HepG2 (cell line): ENCODE results near the gene SRRM1. TPM values are rescaled to one million over a fixed set of nuclear protein-coding genes. Genes with fewer than 3 reads are reported as not detected.
A peak's percentile ranks its signal among the peaks of the same experiment; 100 is the strongest.

Experiments used
- ARNTL ChIP-seq: sonication (generic); formaldehyde crosslinking; IDR thresholded peaks from 2 replicates; pipeline ENCODE4 v1.4.0; 2020; ENCODE audit warnings: mild to moderate bottlenecking, missing genetic modification reagents
- ASH2L ChIP-seq: fragments of 300-600, 200-600 bp; sonication (generic); IDR thresholded peaks from 2 replicates; pipeline ENCODE4 v1.7.0; 2017; ENCODE audit warnings: low read depth, mild to moderate bottlenecking, moderate library complexity, mixed read lengths, low read length; ENCODE audit not compliant: insufficient read length
- FOXC1 ChIP-seq: sonication (generic); formaldehyde crosslinking; IDR thresholded peaks from 2 replicates; pipeline ENCODE4 v1.8.0; 2022; ENCODE audit warnings: mild to moderate bottlenecking, missing genetic modification reagents, borderline replicate concordance
- HMGXB4 ChIP-seq, 2 experiments: sonication (generic) in 1 of 2; formaldehyde crosslinking in 1 of 2; IDR thresholded peaks; 2 replicates each; pipeline versions ENCODE4 v1.4.0 to v1.6.1; 2018 to 2020; ENCODE audit warnings: missing genetic modification reagents in 2 of 2, borderline replicate concordance in 1 of 2, low read depth in 1 of 2, mild to moderate bottlenecking in 1 of 2, missing biosample characterization in 1 of 2
- IRF2 ChIP-seq: IDR thresholded peaks from 2 replicates; pipeline ENCODE4 v1.6.1; 2018; ENCODE audit warnings: missing genetic modification reagents, missing compliant biosample characterization
- KDM5A ChIP-seq: fragments of 200-600 bp; sonication (generic); IDR thresholded peaks from 2 replicates; pipeline ENCODE4 v1.7.0; 2018; ENCODE audit warnings: antibody characterized with exemption, mild to moderate bottlenecking, low read length, borderline replicate concordance
- MYC ChIP-seq: sonication (generic); formaldehyde crosslinking; IDR thresholded peaks from 2 replicates; pipeline ENCODE4 v1.9.0; 2021; ENCODE audit warnings: missing genetic modification reagents, borderline replicate concordance
- NFKB2 ChIP-seq: sonication (generic); formaldehyde crosslinking; IDR thresholded peaks from 2 replicates; pipeline ENCODE4 v1.4.0; 2020; ENCODE audit warnings: missing genetic modification reagents, borderline replicate concordance
- RAD21 ChIP-seq: fragments of 450-650 bp; formaldehyde crosslinking; IDR thresholded peaks from 2 replicates; pipeline ENCODE4 v1.5.0; 2020; ENCODE audit warnings: mild to moderate bottlenecking
- RXRB ChIP-seq: IDR thresholded peaks from 2 replicates; pipeline ENCODE4 v1.6.1; 2016; ENCODE audit warnings: borderline replicate concordance, missing genetic modification reagents, missing compliant biosample characterization
- SALL1 ChIP-seq: sonication (generic); formaldehyde crosslinking; IDR thresholded peaks from 2 replicates; pipeline ENCODE4 v1.8.0; 2022; ENCODE audit warnings: mild to moderate bottlenecking, missing genetic modification reagents
- SALL2 ChIP-seq: sonication (generic); formaldehyde crosslinking; IDR thresholded peaks from 2 replicates; pipeline ENCODE4 v1.8.1; 2023; ENCODE audit warnings: mild to moderate bottlenecking, missing genetic modification reagents, inconsistent platforms
- SAP130 ChIP-seq: IDR thresholded peaks from 2 replicates; pipeline ENCODE4 v1.6.1; 2016; ENCODE audit warnings: low read depth
- SCMH1 ChIP-seq: sonication (generic); formaldehyde crosslinking; IDR thresholded peaks from 2 replicates; pipeline ENCODE4 v1.9.0; 2021; ENCODE audit warnings: missing genetic modification reagents, mild to moderate bottlenecking, borderline replicate concordance
- SMC3 ChIP-seq: IDR thresholded peaks from 2 replicates; pipeline ENCODE4 v1.6.1; 2011; ENCODE audit warnings: low read length, improper control_type of control experiment
- SMYD3 ChIP-seq: sonication (generic); formaldehyde crosslinking; IDR thresholded peaks from 2 replicates; pipeline ENCODE4 v1.8.1; 2023; ENCODE audit warnings: mild to moderate bottlenecking, missing genetic modification reagents
- TBX2 ChIP-seq: sonication (generic); formaldehyde crosslinking; IDR thresholded peaks from 2 replicates; pipeline ENCODE4 v1.5.0; 2020; ENCODE audit warnings: missing genetic modification reagents, mild to moderate bottlenecking, borderline replicate concordance
- TGIF2 ChIP-seq: IDR thresholded peaks from 2 replicates; pipeline ENCODE4 v1.6.1; 2016; ENCODE audit warnings: control low read depth, missing compliant biosample characterization
- THAP11 ChIP-seq: IDR thresholded peaks from 2 replicates; pipeline ENCODE4 v1.6.1; 2016; ENCODE audit warnings: missing biosample characterization, missing genetic modification reagents
- XRCC5 ChIP-seq: fragments of 200-400 bp; formaldehyde crosslinking; optimal IDR thresholded peaks from 2 replicates; pipeline ENCODE3; 2017; ENCODE audit warnings: mild to moderate bottlenecking, low read length
- YY1 ChIP-seq: IDR thresholded peaks from 2 replicates; pipeline ENCODE4 v1.6.1; 2011; ENCODE audit warnings: low read length, low read depth, moderate library complexity, mild to moderate bottlenecking; ENCODE audit not compliant: insufficient read depth, insufficient replicate concordance
- ZMYM3 ChIP-seq: sonication (generic); formaldehyde crosslinking; IDR thresholded peaks from 2 replicates; pipeline ENCODE4 v1.5.1; 2020; ENCODE audit warnings: mild to moderate bottlenecking, missing genetic modification reagents
- ZNF124 ChIP-seq: sonication (generic); formaldehyde crosslinking; IDR thresholded peaks from 2 replicates; pipeline ENCODE4 v1.4.0; 2020; ENCODE audit warnings: missing genetic modification reagents
- ZNF263 ChIP-seq: sonication (generic); formaldehyde crosslinking; IDR thresholded peaks from 2 replicates; pipeline ENCODE4 v1.4.0; 2020; ENCODE audit warnings: missing genetic modification reagents
- ZNF574 ChIP-seq: sonication (generic); formaldehyde crosslinking; IDR thresholded peaks from 2 replicates; pipeline ENCODE4 v1.4.0; 2020; ENCODE audit warnings: missing genetic modification reagents
- ZNF652 ChIP-seq: IDR thresholded peaks from 2 replicates; pipeline ENCODE4 v1.6.1; 2016; ENCODE audit warnings: low read depth, borderline replicate concordance
- polyA plus RNA-seq, 8 experiments: library from polyadenylated mRNA; depleted of rRNA in 3 of 8; stranded (reverse) in 7 of 8; unstranded in 1 of 8; fragments of >200 nt; fragmentation: Illumina TruSeq in 4 of 8; extraction: Trizol in 4 of 8; gene quantifications; 2 replicates each; pipeline versions ENCODE4 v1.2.1 to v1.2.3, GENCODE V29; 2011 to 2016; ENCODE audit warnings: low read depth in 4 of 8, missing spikeins in 1 of 8, mixed read lengths in 1 of 8; ENCODE audit not compliant: insufficient read depth in 1 of 8
- total RNA-seq, 5 experiments: library from RNA; depleted of rRNA; stranded (reverse); fragments of >200 nt; fragmentation: Illumina TruSeq; extraction: Trizol; gene quantifications; 2 replicates each; pipeline ENCODE4 v1.2.3, GENCODE V29; 2016; ENCODE audit warnings: low read depth in 1 of 5
- TF ChIP-seq, protein P1 (sequence below): IDR thresholded peaks from 2 replicates; pipeline ENCODE4 v1.6.1; 2016; ENCODE audit warnings: low read depth, borderline replicate concordance

SRRM1 gene
- total and polyA plus RNA-seq, 2 of the 13 experiments (the other 11 are each of a cell fraction or from before 2014, with no cell fraction given) = 31.6 to 44.5 TPM

DNA sequence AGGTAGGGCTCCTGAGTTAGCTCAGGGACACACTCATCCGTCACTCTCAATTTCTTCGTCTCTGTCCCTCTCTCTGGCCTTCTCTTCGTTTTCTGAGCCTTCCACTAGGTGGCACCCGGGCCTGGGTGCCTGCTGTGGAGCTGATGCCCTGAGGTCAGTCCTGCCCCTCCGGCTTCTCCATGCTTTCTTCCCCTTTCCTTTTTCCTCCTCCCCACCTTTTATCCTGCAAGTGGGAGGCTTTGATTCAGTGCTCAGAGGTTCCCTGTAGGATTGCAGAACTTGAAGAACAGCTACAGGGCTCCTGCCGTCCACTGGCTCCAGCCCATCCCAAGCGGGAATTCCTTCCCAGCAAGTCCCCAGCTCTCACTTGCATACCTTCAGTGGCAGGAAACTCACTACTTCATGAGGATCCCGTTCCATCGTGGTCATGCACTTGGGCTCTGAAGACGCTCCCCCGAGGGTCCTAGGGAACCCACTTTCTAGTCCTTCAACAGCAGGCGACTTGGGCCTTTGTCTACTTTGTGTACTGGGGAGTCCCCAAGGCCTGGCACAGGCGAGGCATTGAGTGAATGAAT, 45.6 kb downstream of the SRRM1 start (continued):
- TF ChIP-seq SCMH1 (CRISPR knock-in tag) (no peak), XRCC5 (peak; percentile 31), ASH2L (peak; percentile 21), SALL2 (0 out of 2 replicates have a peak, but pooled peaks have one; percentile 24), RAD21 (CRISPR knock-in tag) (peak; percentile 87), RXRB (CRISPR knock-in tag) (peak; percentile 42; the same call in 1 of the 2 replicates), NFKB2 (no peak), SMC3 (peak; percentile 90), ZNF263 (0 out of 2 replicates have a peak, but pooled peaks have one; percentile 37), THAP11 (CRISPR knock-in tag) (peak; percentile 46; the same call in 1 of the 2 replicates), KDM5A (no peak), SMYD3 (no peak), ZNF574 (peak; percentile 26; the same call in 1 of the 2 replicates), ZMYM3 (CRISPR knock-in tag) (peak; percentile 84), SAP130 (CRISPR knock-in tag) (peak; percentile 56), MYC (CRISPR knock-in tag) (0 out of 2 replicates have a peak, but pooled peaks have one; percentile 28), TGIF2 (no peak), ZNF124 (CRISPR knock-in tag) (no peak), YY1 (peak; percentile 29), HMGXB4 (CRISPR knock-in tag; IDR thresholded peaks at IDR 0.05; ENCODE audit: borderline replicate concordance in 1 of 2, low read depth in 1 of 2) (peak in 1 of 2 experiments; percentile 70; a peak in 1 of 4 replicates), SALL1 (CRISPR knock-in tag) (peak; percentile 65), TBX2 (CRISPR knock-in tag) (peak; percentile 52; the same call in 1 of the 2 replicates), IRF2 (CRISPR knock-in tag) (peak; percentile 62; the same call in 1 of the 2 replicates), FOXC1 (CRISPR knock-in tag) (0 out of 2 replicates have a peak, but pooled peaks have one; percentile 36), ARNTL (no peak), ZNF652 (CRISPR knock-in tag) (no peak)
- TF ChIP-seq, protein P1, sequence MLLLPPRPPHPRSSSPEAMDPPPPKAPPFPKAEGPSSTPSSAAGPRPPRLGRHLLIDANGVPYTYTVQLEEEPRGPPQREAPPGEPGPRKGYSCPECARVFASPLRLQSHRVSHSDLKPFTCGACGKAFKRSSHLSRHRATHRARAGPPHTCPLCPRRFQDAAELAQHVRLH (CRISPR knock-in tag) = peak; percentile 69; the same call in 1 of the 2 replicates
